Astrocyte (in vitro differentiated cells and primary cell): ENCODE data around the gene ENTPD7.

ENCODE experiments used
- EZH2 ChIP-seq: IDR thresholded peaks from 2 replicates; pipeline ENCODE4 v1.6.1; 2012; ENCODE audit warnings: mild to moderate bottlenecking, low read length, inconsistent platforms; ENCODE audit not compliant: insufficient read depth
- TF ChIP-seq, protein P1 (sequence below): IDR thresholded peaks from 2 replicates; pipeline ENCODE4 v1.5.1; 2011; ENCODE audit warnings: low read depth, mild to moderate bottlenecking, inconsistent platforms, low read length, moderate library complexity; ENCODE audit not compliant: insufficient read depth

DNA sequence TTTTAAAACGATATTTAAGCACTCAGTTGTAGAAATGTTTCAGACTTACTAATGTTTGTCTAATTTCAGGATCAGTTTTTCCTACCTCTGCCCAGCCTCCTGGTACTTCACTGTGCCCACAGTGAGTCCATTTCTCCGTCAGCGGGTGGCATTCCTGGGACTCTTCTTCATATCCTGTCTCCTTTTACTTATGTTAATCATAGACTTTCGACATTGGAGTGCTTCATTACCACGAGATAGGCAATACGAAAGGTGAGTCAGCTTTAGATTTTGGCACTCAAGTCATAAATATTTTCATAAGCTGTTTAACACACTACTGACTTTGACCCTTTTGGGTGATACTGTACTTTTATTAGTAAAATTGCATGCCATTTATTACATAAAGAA, 2.1 kb downstream of the ENTPD7 start:
- no peak for TF ChIP-seq EZH2
- TF ChIP-seq, protein P1, sequence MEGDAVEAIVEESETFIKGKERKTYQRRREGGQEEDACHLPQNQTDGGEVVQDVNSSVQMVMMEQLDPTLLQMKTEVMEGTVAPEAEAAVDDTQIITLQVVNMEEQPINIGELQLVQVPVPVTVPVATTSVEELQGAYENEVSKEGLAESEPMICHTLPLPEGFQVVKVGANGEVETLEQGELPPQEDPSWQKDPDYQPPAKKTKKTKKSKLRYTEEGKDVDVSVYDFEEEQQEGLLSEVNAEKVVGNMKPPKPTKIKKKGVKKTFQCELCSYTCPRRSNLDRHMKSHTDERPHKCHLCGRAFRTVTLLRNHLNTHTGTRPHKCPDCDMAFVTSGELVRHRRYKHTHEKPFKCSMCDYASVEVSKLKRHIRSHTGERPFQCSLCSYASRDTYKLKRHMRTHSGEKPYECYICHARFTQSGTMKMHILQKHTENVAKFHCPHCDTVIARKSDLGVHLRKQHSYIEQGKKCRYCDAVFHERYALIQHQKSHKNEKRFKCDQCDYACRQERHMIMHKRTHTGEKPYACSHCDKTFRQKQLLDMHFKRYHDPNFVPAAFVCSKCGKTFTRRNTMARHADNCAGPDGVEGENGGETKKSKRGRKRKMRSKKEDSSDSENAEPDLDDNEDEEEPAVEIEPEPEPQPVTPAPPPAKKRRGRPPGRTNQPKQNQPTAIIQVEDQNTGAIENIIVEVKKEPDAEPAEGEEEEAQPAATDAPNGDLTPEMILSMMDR, result no peak
